Osteoblast (primary cell): ENCODE measurements around the gene OPCML. TPM values are rescaled to one million over a fixed set of nuclear protein-coding genes. Genes with fewer than 3 reads are reported as not detected.

Experiments used
- DNase-seq: peaks from one replicate; pipeline ENCODE4 v3.0.0; 2011; ENCODE audit warnings: low spot score, mixed read lengths; ENCODE audit not compliant: insufficient read length; ENCODE audit errors: missing footprints
- H2AFZ ChIP-seq: 2 replicates; pipeline ENCODE4 v1.6.0; 2011; ENCODE audit warnings: mild to moderate bottlenecking, low read length
- H3K27ac ChIP-seq: 2 replicates; pipeline ENCODE4 v1.5.1; 2011; ENCODE audit warnings: mild to moderate bottlenecking, low read depth, low read length, moderate library complexity
- H3K27me3 ChIP-seq: 2 replicates; pipeline ENCODE4 v1.6.0; 2012; ENCODE audit warnings: mild to moderate bottlenecking, control low read depth, inconsistent platforms, low read length, moderate library complexity; ENCODE audit not compliant: insufficient read depth
- H3K36me3 ChIP-seq: 2 replicates; pipeline ENCODE4 v1.5.1; 2011; ENCODE audit warnings: mild to moderate bottlenecking, low read length, control low read depth, moderate library complexity; ENCODE audit not compliant: insufficient read depth
- H3K4me1 ChIP-seq: 2 replicates; pipeline ENCODE4 v1.5.1; 2011; ENCODE audit warnings: mild to moderate bottlenecking, low read length, control low read depth, moderate library complexity; ENCODE audit not compliant: insufficient read depth
- H3K4me2 ChIP-seq: 2 replicates; pipeline ENCODE4 v1.6.0; 2011; ENCODE audit warnings: mild to moderate bottlenecking, low read length; ENCODE audit not compliant: insufficient read depth
- H3K4me3 ChIP-seq: fragments of 200-600 bp; sonication (generic); 3 replicates; pipeline ENCODE4 v1.5.1; 2012; ENCODE audit warnings: mild to moderate bottlenecking, low read length, inconsistent platforms; ENCODE audit not compliant: insufficient read depth
- H3K79me2 ChIP-seq: 2 replicates; pipeline ENCODE4 v1.6.0; 2012; ENCODE audit warnings: mild to moderate bottlenecking, low read length, control low read depth, inconsistent platforms; ENCODE audit not compliant: insufficient read depth
- H3K9me3 ChIP-seq: 2 replicates; pipeline ENCODE4 v1.5.1; 2011; ENCODE audit warnings: low read depth, low read length, control low read depth
- H4K20me1 ChIP-seq: 2 replicates; pipeline ENCODE4 v1.6.0; 2012; ENCODE audit warnings: mild to moderate bottlenecking, low read length, control low read depth; ENCODE audit not compliant: insufficient read depth
- CTCF ChIP-seq: IDR thresholded peaks from 2 replicates; pipeline ENCODE4 v1.5.1; 2011; ENCODE audit warnings: mild to moderate bottlenecking, low read depth, low read length, moderate library complexity; ENCODE audit errors: extremely low read depth
- total RNA-seq: library from RNA; depleted of rRNA; stranded (reverse); fragments of >200 nt; gene quantifications from 2 replicates; pipeline ENCODE4 v1.2.3, GENCODE V29; 2012

The OPCML gene
- total RNA-seq, 1 donor = 0.36 TPM

GRCh38 chr11:132785878-132786277 lies 746.4 kb downstream of the OPCML start:
- H3K4me1 ChIP-seq = no peaks in the 10 kb centered on the region
- no peak for DNase-seq
- TF ChIP-seq CTCF = no peak
- H2AFZ ChIP-seq = no peak overlapping the region
- no peak overlapping the region for H3K4me2 ChIP-seq
- H3K36me3 ChIP-seq = no peaks in the 10 kb centered on the region
- no peaks in the 10 kb centered on the region for H3K79me2 ChIP-seq
- H3K9me3 ChIP-seq = no peaks in the 10 kb centered on the region
- H3K4me3 ChIP-seq = no peak overlapping the region
- no peak overlapping the region for H3K27ac ChIP-seq
- no peaks in the 10 kb centered on the region for H4K20me1 ChIP-seq
- H3K27me3 ChIP-seq = no peaks in the 10 kb centered on the region

- Histone ChIP-seq H3K4me3 (no peak overlapping the region), H3K36me3 (no peaks in the 10 kb centered on the region), H3K79me2 (no peaks in the 10 kb centered on the region), H4K20me1 (no peaks in the 10 kb centered on the region), H3K27me3 (no peaks in the 10 kb centered on the region), H3K27ac (no peak overlapping the region), H3K4me2 (no peak overlapping the region), H2AFZ (no peak overlapping the region), H3K4me1 (no peaks in the 10 kb centered on the region), H3K9me3 (no peaks in the 10 kb centered on the region)
- DNase-seq = no peak
- TF ChIP-seq CTCF = no peak
These were observed 747.9 kb downstream of the OPCML start for GRCh38 chr11:132784441-132784840.

DNA sequence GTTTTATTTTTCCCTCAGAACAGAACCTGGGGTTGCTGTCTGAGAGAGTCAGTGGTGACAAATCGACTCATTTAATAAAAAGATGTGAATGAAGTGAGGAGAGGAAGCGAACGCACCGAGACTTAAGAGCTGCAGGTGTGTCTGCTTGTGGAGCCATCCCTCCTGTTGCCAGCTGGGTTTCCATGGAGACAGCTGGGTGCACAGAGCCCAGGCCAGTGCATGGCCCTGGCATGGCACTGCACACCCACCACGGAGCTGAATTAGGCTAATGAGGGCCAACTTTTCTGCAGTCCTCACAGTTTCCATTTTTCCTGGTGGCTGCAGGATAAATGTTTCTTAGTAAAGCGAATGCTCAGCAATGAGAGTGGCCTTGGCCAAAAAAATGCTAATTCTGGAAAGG lies 750.2 kb downstream of the OPCML start:
- no peaks in the 10 kb centered on the region for H3K27me3 ChIP-seq
- H2AFZ ChIP-seq = no peak overlapping the region
- H3K9me3 ChIP-seq = no peaks in the 10 kb centered on the region
- no peak overlapping the region for H3K27ac ChIP-seq
- TF ChIP-seq CTCF = no peak
- no peak overlapping the region for H3K4me2 ChIP-seq
- no peak overlapping the region for H3K4me3 ChIP-seq
- no peaks in the 10 kb centered on the region for H4K20me1 ChIP-seq
- H3K79me2 ChIP-seq = no peaks in the 10 kb centered on the region
- DNase-seq = no peak
- H3K4me1 ChIP-seq = no peaks in the 10 kb centered on the region
- no peaks in the 10 kb centered on the region for H3K36me3 ChIP-seq

DNA sequence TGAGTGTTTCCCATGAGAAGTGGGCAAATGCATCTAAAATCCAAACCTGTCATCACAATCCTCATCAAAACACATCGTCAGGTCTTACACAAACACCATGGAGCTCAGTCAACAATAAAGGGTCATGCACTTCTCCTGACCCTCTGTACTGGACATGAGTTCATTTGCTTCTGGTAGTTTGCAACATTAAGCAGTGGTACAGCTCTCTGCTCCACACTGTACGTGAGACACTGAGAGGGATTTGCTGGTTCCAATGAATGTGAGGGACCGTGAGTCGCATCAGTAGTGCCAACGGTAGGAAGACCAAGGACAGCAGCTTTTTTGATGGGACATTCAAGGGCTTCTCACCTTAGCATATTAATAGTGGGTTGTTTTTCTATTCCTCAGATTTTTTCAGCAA lies 752.3 kb downstream of the OPCML start:
- Histone ChIP-seq H3K27me3 (no peaks in the 10 kb centered on the region), H2AFZ (no peak overlapping the region), H3K4me1 (no peaks in the 10 kb centered on the region), H3K27ac (no peak overlapping the region), H3K4me3 (no peak overlapping the region), H4K20me1 (no peaks in the 10 kb centered on the region), H3K36me3 (no peaks in the 10 kb centered on the region), H3K9me3 (no peaks in the 10 kb centered on the region), H3K79me2 (no peaks in the 10 kb centered on the region), H3K4me2 (no peak overlapping the region)
- no peak for TF ChIP-seq CTCF
- DNase-seq = no peak
